ENCODE measurements around the gene PER3.

The PER3 gene

GRCh38 chr1:7884757-7885156 is 100.7 kb downstream of the PER3 start:
- H3K4me3 ChIP-seq (ENCODE audit: low read length) = no peak overlapping the region
- no peak overlapping the region for H3K27ac ChIP-seq (ENCODE audit: low read length)
- no peak overlapping the region for H3K9ac ChIP-seq (ENCODE audit: low read length)
- no peaks in the 10 kb centered on the region for H3K27me3 ChIP-seq (ENCODE audit: control insufficient read depth, insufficient read depth, low read length)
- H3K4me1 ChIP-seq (ENCODE audit: control insufficient read depth, low read depth, low read length) = no peaks in the 10 kb centered on the region
- no peaks in the 10 kb centered on the region for H3K36me3 ChIP-seq (ENCODE audit: control insufficient read depth, low read depth, low read length)
- H3K9me3 ChIP-seq (ENCODE audit: control insufficient read depth, low read depth, low read length) = no peaks in the 10 kb centered on the region

GRCh38 chr1:7885513-7886404 is 101.7 kb downstream of the PER3 start:
- no peaks in the 10 kb centered on the region for H3K36me3 ChIP-seq (ENCODE audit: control insufficient read depth, low read depth, low read length)
- H3K4me1 ChIP-seq (ENCODE audit: control insufficient read depth, low read depth, low read length) = no peaks in the 10 kb centered on the region
- no peak overlapping the region for H3K27ac ChIP-seq (ENCODE audit: low read length)
- no peak overlapping the region for H3K4me3 ChIP-seq (ENCODE audit: low read length)
- H3K9me3 ChIP-seq (ENCODE audit: control insufficient read depth, low read depth, low read length) = no peaks in the 10 kb centered on the region
- no peaks in the 10 kb centered on the region for H3K27me3 ChIP-seq (ENCODE audit: control insufficient read depth, insufficient read depth, low read length)
- no peak overlapping the region for H3K9ac ChIP-seq (ENCODE audit: low read length)

GRCh38 chr1:7886405-7886745 is 102.3 kb downstream of the PER3 start:
- no peak overlapping the region for H3K4me3 ChIP-seq (ENCODE audit: low read length)
- H3K4me1 ChIP-seq (ENCODE audit: control insufficient read depth, low read depth, low read length) = no peaks in the 10 kb centered on the region
- H3K27ac ChIP-seq (ENCODE audit: low read length) = no peak overlapping the region
- H3K36me3 ChIP-seq (ENCODE audit: control insufficient read depth, low read depth, low read length) = no peaks in the 10 kb centered on the region
- H3K27me3 ChIP-seq (ENCODE audit: control insufficient read depth, insufficient read depth, low read length) = no peaks in the 10 kb centered on the region
- H3K9ac ChIP-seq (ENCODE audit: low read length) = no peak overlapping the region
- no peaks in the 10 kb centered on the region for H3K9me3 ChIP-seq (ENCODE audit: control insufficient read depth, low read depth, low read length)

- H3K27ac ChIP-seq (ENCODE audit: low read length) = no peak overlapping the region
- no peaks in the 10 kb centered on the region for H3K36me3 ChIP-seq (ENCODE audit: control insufficient read depth, low read depth, low read length)
- no peak overlapping the region for H3K9ac ChIP-seq (ENCODE audit: low read length)
- no peaks in the 10 kb centered on the region for H3K9me3 ChIP-seq (ENCODE audit: control insufficient read depth, low read depth, low read length)
- no peaks in the 10 kb centered on the region for H3K4me1 ChIP-seq (ENCODE audit: control insufficient read depth, low read depth, low read length)
- H3K4me3 ChIP-seq (ENCODE audit: low read length) = no peak overlapping the region
- no peaks in the 10 kb centered on the region for H3K27me3 ChIP-seq (ENCODE audit: control insufficient read depth, insufficient read depth, low read length)
Measured at GRCh38 chr1:7888248-7889081, 104.4 kb downstream of the PER3 start.

GRCh38 chr1:7890853-7891252 is 106.8 kb downstream of the PER3 start:
- Histone ChIP-seq H3K4me1 (ENCODE audit: control insufficient read depth, low read depth, low read length) (no peaks in the 10 kb centered on the region), H3K4me3 (ENCODE audit: low read length) (no peak overlapping the region), H3K27me3 (ENCODE audit: control insufficient read depth, insufficient read depth, low read length) (no peaks in the 10 kb centered on the region), H3K9ac (ENCODE audit: low read length) (no peak overlapping the region), H3K27ac (ENCODE audit: low read length) (no peak overlapping the region), H3K9me3 (ENCODE audit: control insufficient read depth, low read depth, low read length) (no peaks in the 10 kb centered on the region), H3K36me3 (ENCODE audit: control insufficient read depth, low read depth, low read length) (no peaks in the 10 kb centered on the region)

GRCh38 chr1:7891804-7892203 is 107.7 kb downstream of the PER3 start:
- no peak overlapping the region for H3K27ac ChIP-seq (ENCODE audit: low read length)
- no peaks in the 10 kb centered on the region for H3K27me3 ChIP-seq (ENCODE audit: control insufficient read depth, insufficient read depth, low read length)
- H3K9ac ChIP-seq (ENCODE audit: low read length) = no peak overlapping the region
- H3K4me1 ChIP-seq (ENCODE audit: control insufficient read depth, low read depth, low read length) = no peaks in the 10 kb centered on the region
- no peak overlapping the region for H3K4me3 ChIP-seq (ENCODE audit: low read length)
- H3K36me3 ChIP-seq (ENCODE audit: control insufficient read depth, low read depth, low read length) = no peaks in the 10 kb centered on the region
- no peaks in the 10 kb centered on the region for H3K9me3 ChIP-seq (ENCODE audit: control insufficient read depth, low read depth, low read length)

GRCh38 chr1:7893529-7894180 is 109.6 kb downstream of the PER3 start:
- H3K9ac ChIP-seq (ENCODE audit: low read length) = no peak overlapping the region
- no peak overlapping the region for H3K27ac ChIP-seq (ENCODE audit: low read length)
- no peaks in the 10 kb centered on the region for H3K4me1 ChIP-seq (ENCODE audit: control insufficient read depth, low read depth, low read length)

More at GRCh38 chr1:7893529-7894180, 109.6 kb downstream of the PER3 start:
- H3K4me3 ChIP-seq (ENCODE audit: low read length) = no peak overlapping the region
- no peaks in the 10 kb centered on the region for H3K27me3 ChIP-seq (ENCODE audit: control insufficient read depth, insufficient read depth, low read length)
- no peaks in the 10 kb centered on the region for H3K9me3 ChIP-seq (ENCODE audit: control insufficient read depth, low read depth, low read length)
- no peaks in the 10 kb centered on the region for H3K36me3 ChIP-seq (ENCODE audit: control insufficient read depth, low read depth, low read length)

All from iPS-18a (cell line).